Adrenal gland (tissue), 5 donors: ENCODE results near the gene PCYT2.

ENCODE experiments used
- POLR2A ChIP-seq, 2 donors: fragments of 450-650 bp; IDR thresholded peaks; one replicate each; pipeline ENCODE4 v1.6.1; 2017; ENCODE audit warnings: antibody characterized with exemption in 2 of 2, mild to moderate bottlenecking in 2 of 2, moderate library complexity in 1 of 2
- TF ChIP-seq, protein P1 (sequence below), 6 experiments: fragments of 450-650 bp in 4 of 6; fragments of 200-600 bp in 2 of 6; sonication (generic) in 1 of 6; IDR thresholded peaks; 1 replicate in 5 of 6; 2 replicates in 1 of 6; pipeline versions ENCODE4 v1.5.1 to v1.8.0; 2016 to 2021; ENCODE audit warnings: antibody characterized with exemption in 6 of 6, mild to moderate bottlenecking in 2 of 6, moderate library complexity in 1 of 6
- donor health status: DM: no; HTN: no; CAD: no.

DNA sequence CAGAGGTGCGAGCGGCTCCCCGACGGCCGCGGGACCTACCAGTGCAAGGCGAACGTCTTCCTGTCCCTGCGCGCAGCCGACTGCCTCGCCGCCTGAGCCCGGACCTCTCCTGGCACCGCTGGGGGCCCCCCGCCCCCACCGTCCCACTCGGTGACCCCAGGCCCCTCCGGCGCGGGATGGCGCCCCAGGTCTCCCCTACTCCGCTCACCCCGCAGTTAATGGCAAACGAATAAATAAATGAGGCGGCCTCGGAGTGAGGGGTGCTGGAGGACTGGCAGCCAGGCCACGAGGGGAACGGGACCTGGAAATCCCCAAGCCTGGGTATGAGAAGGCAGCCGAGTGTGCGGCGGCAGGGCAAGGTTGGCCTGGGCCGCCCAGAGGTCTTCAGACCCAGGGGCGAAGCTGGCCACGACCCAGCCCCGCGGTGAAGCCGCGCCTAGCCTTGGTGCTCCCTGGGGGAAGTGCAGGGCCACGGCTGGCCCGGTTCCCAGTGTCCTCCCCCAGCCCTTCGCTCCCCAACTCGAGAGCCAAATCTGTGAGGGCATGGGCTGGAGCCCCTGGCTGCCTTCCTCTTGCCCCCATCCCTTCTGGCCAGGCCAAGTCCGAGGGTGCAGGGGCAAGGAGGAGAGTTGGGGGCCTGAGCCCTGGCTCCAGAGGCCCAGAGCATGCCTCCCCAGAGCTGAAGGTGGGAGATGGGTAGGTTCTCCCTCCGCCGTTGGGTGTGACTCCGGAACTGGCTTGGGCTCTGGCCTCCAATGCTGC, 8.4 kb downstream of the PCYT2 start:
- TF ChIP-seq, protein P1, sequence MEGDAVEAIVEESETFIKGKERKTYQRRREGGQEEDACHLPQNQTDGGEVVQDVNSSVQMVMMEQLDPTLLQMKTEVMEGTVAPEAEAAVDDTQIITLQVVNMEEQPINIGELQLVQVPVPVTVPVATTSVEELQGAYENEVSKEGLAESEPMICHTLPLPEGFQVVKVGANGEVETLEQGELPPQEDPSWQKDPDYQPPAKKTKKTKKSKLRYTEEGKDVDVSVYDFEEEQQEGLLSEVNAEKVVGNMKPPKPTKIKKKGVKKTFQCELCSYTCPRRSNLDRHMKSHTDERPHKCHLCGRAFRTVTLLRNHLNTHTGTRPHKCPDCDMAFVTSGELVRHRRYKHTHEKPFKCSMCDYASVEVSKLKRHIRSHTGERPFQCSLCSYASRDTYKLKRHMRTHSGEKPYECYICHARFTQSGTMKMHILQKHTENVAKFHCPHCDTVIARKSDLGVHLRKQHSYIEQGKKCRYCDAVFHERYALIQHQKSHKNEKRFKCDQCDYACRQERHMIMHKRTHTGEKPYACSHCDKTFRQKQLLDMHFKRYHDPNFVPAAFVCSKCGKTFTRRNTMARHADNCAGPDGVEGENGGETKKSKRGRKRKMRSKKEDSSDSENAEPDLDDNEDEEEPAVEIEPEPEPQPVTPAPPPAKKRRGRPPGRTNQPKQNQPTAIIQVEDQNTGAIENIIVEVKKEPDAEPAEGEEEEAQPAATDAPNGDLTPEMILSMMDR (IDR thresholded peaks at IDR 0.05) = no peak
- TF ChIP-seq POLR2A (IDR thresholded peaks at IDR 0.05) = no peak
